MCF 10A (cell line): ENCODE measurements around the gene KRT14. TPM values are rescaled to one million over a fixed set of nuclear protein-coding genes. Genes with fewer than 3 reads are reported as not detected.
"Not testable (repeated sequence)": the region's sequence is repeated elsewhere in the genome, so short reads cannot be mapped to it uniquely, and the experiment has no call there.

Experiments
- BruUV-seq: library from RNA; stranded (reverse); fragments of 400-500 nt; replicated peaks from 2 replicates; lab custom pipeline; 2021; lab: Mats Ljungman, UMichigan
- CTCF ChIA-PET: fragments of 300-600 bp; sonication (Branson Sonifier 250); formaldehyde crosslinking; extraction: SDS; loops from one replicate; lab custom pipeline; 2021; ENCODE audit warnings: antibody characterized with exemption, inconsistent platforms; lab: Yijun Ruan, JAX
- POLR2A ChIA-PET: fragments of 300-600, 350-650 bp; sonication (Branson Sonifier 250); formaldehyde crosslinking; extraction: SDS; loops from one replicate; lab custom pipeline; 2020; ENCODE audit warnings: antibody characterized with exemption, inconsistent platforms; lab: Yijun Ruan, JAX
- DNase-seq: peaks from one replicate; pipeline ENCODE4 v3.0.0-alpha.2; 2018; ENCODE audit not compliant: unreplicated experiment
- H3K27ac Mint-ChIP-seq: one replicate; pipeline ENCODE4 v1.8.0; 2022; ENCODE audit warnings: mild to moderate bottlenecking, low read depth, mixed read lengths; ENCODE audit not compliant: unreplicated experiment
- H3K27me3 Mint-ChIP-seq: one replicate; pipeline ENCODE4 v1.8.0; 2022; ENCODE audit warnings: mixed read lengths; ENCODE audit not compliant: insufficient read depth, unreplicated experiment
- H3K36me3 Mint-ChIP-seq: one replicate; pipeline ENCODE4 v1.8.0; 2022; ENCODE audit warnings: mild to moderate bottlenecking, moderate library complexity, mixed read lengths; ENCODE audit not compliant: insufficient read depth, unreplicated experiment
- H3K4me1 Mint-ChIP-seq: one replicate; pipeline ENCODE4 v1.8.0; 2022; ENCODE audit warnings: mixed read lengths; ENCODE audit not compliant: insufficient read depth, unreplicated experiment
- H3K4me3 Mint-ChIP-seq: one replicate; pipeline ENCODE4 v1.8.0; 2022; ENCODE audit warnings: mild to moderate bottlenecking, moderate library complexity, mixed read lengths; ENCODE audit not compliant: unreplicated experiment
- H3K9me3 Mint-ChIP-seq: one replicate; pipeline ENCODE4 v1.8.0; 2022; ENCODE audit warnings: mixed read lengths; ENCODE audit not compliant: unreplicated experiment
- intact Hi-C: fragments of 100-400 bp; cut with micrococcal nuclease; formaldehyde crosslinking; loops from 2 replicates; pipeline ENCODE4 v1.14.1; 2022
- total RNA-seq: library from RNA; stranded (reverse); gene quantifications from 2 replicates; pipeline ENCODE4 v1.2.3, GENCODE V29; 2022
- TF ChIP-seq, protein P1 (sequence below): fragments of 200-600 bp; IDR thresholded peaks from one replicate; pipeline ENCODE4 v1.8.0; 2022; ENCODE audit warnings: antibody characterized with exemption, mild to moderate bottlenecking; ENCODE audit not compliant: unreplicated experiment

KRT14 gene
- total RNA-seq, 1 experiment from 2014 or later = 1,755 TPM

DNA sequence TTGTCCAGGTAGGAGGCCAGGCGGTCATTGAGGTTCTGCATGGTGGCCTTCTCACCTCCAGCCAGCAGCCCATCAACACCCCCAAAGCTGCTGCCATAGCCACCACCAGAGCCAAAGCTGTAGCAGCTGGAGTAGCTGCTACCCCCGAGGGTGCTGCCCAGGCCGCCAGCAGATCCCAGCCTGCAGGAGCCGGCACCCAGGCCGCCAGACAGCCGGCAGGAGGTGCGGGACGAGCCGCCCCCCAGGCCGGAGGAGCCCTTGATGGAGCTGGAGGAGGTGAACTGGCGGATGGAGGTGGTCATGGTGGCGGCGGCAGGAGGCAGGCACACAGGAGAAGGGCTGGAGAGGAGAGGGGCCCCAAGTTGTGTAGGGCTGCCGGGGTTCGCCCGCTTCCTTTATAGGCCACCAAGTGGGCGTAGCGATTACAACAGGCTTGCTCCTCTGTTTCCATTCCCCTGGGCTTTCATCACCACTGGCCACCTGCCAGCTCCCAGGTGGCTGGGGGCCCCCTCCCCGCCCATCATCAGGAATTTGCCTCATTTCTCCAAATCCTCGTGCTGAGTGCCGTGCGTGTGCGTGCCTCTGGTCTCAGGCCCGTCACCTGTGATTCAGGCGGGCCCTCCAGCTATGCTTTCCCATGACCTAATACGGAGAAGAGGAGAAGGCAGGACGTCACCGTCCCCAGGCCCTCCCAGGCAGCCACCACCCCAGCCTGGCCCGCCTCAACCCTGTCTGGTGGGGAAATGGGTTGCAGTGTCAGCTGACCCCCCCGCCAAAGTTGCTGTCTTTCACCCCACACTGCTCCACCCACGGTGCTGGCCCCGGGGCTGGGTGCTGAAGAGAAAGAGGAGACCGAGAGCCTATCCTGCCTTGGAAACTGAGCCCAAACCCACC is 37.8 kb upstream of the KRT14 start, which contains the start of gene KRT17:
Gene KRT17 (minus strand): TSS at position 368 of the 894 bp plus-strand sequence. CDS start 66 bp downstream, at position 302.
- Mint-ChIP-seq H3K4me1 (peaks cover 47% of the 10 kb centered on the region), H3K4me3 (peak within 1 kb of the TSS; percentile 86), H3K27me3 (no peaks in the 10 kb centered on the region), H3K9me3 (no peaks in the 10 kb centered on the region), H3K36me3 (peaks cover 54% of the 10 kb centered on the region), H3K27ac (peak within 1 kb of the TSS; percentile 89)
- intact Hi-C loops = loop anchor here (1.0 kb wide), 1 partner anchor 45 kb away; no protein-coding TSS in a partner anchor
- TF ChIP-seq, protein P1, sequence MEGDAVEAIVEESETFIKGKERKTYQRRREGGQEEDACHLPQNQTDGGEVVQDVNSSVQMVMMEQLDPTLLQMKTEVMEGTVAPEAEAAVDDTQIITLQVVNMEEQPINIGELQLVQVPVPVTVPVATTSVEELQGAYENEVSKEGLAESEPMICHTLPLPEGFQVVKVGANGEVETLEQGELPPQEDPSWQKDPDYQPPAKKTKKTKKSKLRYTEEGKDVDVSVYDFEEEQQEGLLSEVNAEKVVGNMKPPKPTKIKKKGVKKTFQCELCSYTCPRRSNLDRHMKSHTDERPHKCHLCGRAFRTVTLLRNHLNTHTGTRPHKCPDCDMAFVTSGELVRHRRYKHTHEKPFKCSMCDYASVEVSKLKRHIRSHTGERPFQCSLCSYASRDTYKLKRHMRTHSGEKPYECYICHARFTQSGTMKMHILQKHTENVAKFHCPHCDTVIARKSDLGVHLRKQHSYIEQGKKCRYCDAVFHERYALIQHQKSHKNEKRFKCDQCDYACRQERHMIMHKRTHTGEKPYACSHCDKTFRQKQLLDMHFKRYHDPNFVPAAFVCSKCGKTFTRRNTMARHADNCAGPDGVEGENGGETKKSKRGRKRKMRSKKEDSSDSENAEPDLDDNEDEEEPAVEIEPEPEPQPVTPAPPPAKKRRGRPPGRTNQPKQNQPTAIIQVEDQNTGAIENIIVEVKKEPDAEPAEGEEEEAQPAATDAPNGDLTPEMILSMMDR = peak; percentile 19
- DNase-seq = peak; percentile 93
- TSS peak; percentile 85 for BruUV-seq
- POLR2A ChIA-PET = interaction anchor here (0.6 to 13.2 kb wide), 31 partner anchors 9 to 1103 kb away, joined by 3 to 366 read pairs (median 4); partner anchors contain the start of genes EIF1, KRT14, KRT15 and KRT16
- CTCF ChIA-PET = interaction anchor here (0.6 to 2.5 kb wide), 11 partner anchors 24 to 161 kb away, joined by 3 to 13 read pairs (median 5); no protein-coding TSS in a partner anchor

DNA sequence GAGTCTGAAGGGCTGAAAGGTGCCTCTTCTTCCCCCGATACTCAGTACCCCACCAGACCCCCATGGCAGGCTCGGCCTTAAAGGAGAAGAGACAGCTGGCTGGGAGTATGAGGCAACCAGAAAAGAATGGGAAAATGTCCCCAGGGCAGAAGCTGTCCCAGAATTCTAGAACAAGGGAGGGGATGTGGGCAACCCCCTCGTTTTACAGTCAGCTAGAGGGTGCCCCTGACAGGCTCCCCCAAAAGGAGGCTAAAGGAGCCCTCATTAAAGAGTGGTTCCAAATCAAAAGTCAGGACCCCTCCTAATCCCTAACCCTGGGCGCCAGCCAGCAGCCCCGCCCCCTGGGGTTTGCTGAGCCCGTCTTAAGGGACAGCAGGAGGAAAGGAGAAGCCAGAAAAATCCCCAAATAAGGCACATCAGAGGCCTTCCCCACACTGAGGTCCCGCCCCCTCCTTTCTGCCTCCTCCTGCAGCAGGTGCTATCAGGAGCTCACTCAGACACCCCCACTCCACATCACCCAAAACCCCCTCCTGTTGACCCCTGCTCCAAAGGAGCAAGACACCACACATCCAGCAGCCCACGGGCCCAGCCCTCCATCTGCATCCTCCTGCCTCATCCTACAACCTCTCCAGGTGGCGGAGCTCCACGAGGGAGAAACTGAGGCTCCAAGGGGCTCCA is 36.6 kb upstream of the KRT14 start:
- Mint-ChIP-seq H3K27ac (peak overlapping the region; percentile 89), H3K4me3 (peak overlapping the region; percentile 86), H3K36me3 (peaks cover 65% of the 10 kb centered on the region), H3K4me1 (peaks cover 47% of the 10 kb centered on the region)
- DNase-seq, H3K27me3 Mint-ChIP-seq, H3K9me3 Mint-ChIP-seq, BruUV-seq, intact Hi-C loops: not testable (repeated sequence)
- POLR2A ChIA-PET = interaction anchor here (0.7 to 13.2 kb wide), 19 partner anchors 10 to 1311 kb away, joined by 3 to 366 read pairs (median 5); partner anchors contain the start of genes EIF1, KRT14 and KRT16
- CTCF ChIA-PET = interaction anchor here (0.6 to 2.5 kb wide), 10 partner anchors 25 to 162 kb away, joined by 3 to 13 read pairs (median 6); no protein-coding TSS in a partner anchor

DNA sequence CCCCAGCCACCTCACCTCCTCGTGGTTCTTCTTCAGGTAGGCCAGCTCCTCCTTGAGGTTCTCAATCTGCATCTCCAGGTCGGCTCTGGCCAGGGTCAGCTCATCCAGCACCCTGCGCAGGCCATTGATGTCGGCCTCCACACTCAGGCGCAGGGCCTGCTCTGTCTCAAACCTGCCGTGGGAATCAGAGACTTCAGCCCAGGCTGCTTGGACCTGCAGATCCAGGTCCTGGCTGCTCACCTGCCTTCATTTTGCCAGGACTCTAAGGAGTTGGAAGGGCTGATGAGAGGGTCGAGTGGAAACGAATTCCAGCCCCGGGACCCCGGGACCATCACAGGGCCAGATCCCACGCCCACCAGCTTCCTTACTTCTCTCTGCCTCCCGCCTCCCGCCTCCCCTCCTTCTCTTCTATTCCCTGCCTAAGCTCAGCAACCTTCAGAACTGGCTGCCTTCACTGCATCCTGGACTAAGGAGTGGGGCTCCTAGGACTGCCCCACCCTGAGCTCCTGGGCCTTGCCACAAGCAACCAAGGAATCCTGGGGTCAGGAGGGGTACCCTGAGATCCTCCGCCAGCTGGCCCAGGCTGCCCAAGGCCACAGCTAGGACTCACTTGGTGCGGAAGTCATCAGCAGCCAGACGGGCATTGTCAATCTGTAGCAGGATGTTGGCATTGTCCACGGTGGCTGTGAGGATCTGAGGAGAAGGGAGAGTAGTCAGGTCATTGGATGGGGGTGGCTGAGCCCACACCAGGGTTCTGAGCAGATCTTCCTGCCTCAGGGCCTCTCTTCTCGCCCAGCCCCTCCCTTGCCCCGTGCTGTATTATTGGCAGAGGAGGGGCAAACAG is 35.9 kb upstream of the KRT14 start:
- H3K9me3 Mint-ChIP-seq, DNase-seq, intact Hi-C loops, BruUV-seq, H3K27me3 Mint-ChIP-seq: not testable (repeated sequence)
- Mint-ChIP-seq H3K4me3 (peak overlapping the region; percentile 86), H3K27ac (peak overlapping the region; percentile 89), H3K36me3 (peaks cover 73% of the 10 kb centered on the region), H3K4me1 (peaks cover 47% of the 10 kb centered on the region)
- ChIA-PET CTCF (interaction anchor here (0.6 to 2.5 kb wide), 5 partner anchors 26 to 129 kb away, joined by 4 to 12 read pairs (median 6); no protein-coding TSS in a partner anchor), POLR2A (interaction anchor here (0.6 to 13.2 kb wide), 12 partner anchors 8 to 803 kb away, joined by 3 to 366 read pairs (median 4); partner anchors contain the start of genes KRT14, KRT15 and KRT16)

DNA sequence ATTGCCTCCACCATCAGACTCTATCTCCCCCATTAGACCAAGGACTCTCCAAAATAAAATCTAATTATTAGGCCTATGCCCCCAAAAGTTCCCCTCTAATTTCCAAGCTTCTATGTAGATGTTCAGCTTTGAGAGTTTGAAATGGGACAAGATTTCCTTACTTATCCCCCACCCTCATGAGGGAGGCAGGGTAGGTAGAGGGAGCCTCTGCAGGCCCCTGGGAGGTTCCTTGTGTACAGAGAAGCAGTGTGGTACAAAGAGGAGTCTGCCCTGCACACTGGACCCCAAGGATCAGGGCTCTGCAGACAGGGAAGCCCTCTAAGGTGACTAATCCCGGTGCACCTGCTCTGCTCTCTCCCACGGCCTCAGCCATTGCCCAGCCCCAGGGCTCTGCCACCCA is 35.2 kb upstream of the KRT14 start:
- TF ChIP-seq, protein P1 = no peak
- Mint-ChIP-seq H3K27ac (peak overlapping the region; percentile 89), H3K36me3 (peaks cover 76% of the 10 kb centered on the region), H3K4me1 (peaks cover 47% of the 10 kb centered on the region), H3K9me3 (no peaks in the 10 kb centered on the region), H3K4me3 (peak overlapping the region; percentile 86), H3K27me3 (no peaks in the 10 kb centered on the region)
- CTCF ChIA-PET = interaction anchor here (0.6 to 1.1 kb wide), 4 partner anchors 27 to 129 kb away, joined by 3 to 5 read pairs (median 4); no protein-coding TSS in a partner anchor
- intact Hi-C loops = no loop called here
- DNase-seq = no peak
- BruUV-seq = no TSS peak
- POLR2A ChIA-PET = interaction anchor here (0.6 to 13.2 kb wide), 7 partner anchors 9 to 803 kb away, joined by 3 to 366 read pairs (median 4); partner anchors contain the start of genes KRT14 and KRT15

DNA sequence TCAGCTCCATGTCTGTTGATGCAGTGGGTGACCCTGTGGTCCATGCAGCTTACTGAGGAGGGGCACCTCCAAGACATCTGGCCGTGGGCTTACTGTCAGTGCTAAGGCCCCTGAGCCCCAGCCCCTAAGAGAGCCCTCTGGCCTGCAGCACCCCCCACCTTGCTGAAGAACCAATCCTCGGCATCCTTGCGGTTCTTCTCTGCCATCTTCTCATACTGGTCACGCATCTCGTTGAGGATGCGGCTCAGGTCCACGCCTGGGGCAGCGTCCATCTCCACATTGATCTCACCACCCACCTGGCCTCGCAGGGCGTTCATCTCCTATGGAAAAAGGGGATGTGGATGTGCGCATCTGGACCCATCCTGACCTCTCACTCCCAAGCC is 34.7 kb upstream of the KRT14 start:
- POLR2A ChIA-PET = interaction anchor here (0.7 to 13.2 kb wide), 8 partner anchors 8 to 893 kb away, joined by 3 to 366 read pairs (median 4); partner anchors contain the start of gene KRT16
- peak overlapping the region; percentile 86 for H3K4me3 Mint-ChIP-seq
- peak overlapping the region; percentile 89 for H3K27ac Mint-ChIP-seq
- CTCF ChIA-PET = interaction anchor here (0.6 to 1.2 kb wide), 4 partner anchors 40 to 70 kb away, joined by 3 to 5 read pairs (median 4); no protein-coding TSS in a partner anchor
- intact Hi-C loops, DNase-seq, BruUV-seq, H3K9me3 Mint-ChIP-seq, H3K27me3 Mint-ChIP-seq: not testable (repeated sequence)
- peaks cover 81% of the 10 kb centered on the region for H3K36me3 Mint-ChIP-seq
- H3K4me1 Mint-ChIP-seq = peaks cover 47% of the 10 kb centered on the region
